GM19043 (cell line): ENCODE results near the gene VAT1L.

Experiments
- ATAC-seq: cut with Tn5 transposase; IDR thresholded peaks from one replicate; pipeline ENCODE4 v1.9.1; 2021; ENCODE audit warnings: low read depth; ENCODE audit not compliant: unreplicated experiment

Gene VAT1L, protein sequence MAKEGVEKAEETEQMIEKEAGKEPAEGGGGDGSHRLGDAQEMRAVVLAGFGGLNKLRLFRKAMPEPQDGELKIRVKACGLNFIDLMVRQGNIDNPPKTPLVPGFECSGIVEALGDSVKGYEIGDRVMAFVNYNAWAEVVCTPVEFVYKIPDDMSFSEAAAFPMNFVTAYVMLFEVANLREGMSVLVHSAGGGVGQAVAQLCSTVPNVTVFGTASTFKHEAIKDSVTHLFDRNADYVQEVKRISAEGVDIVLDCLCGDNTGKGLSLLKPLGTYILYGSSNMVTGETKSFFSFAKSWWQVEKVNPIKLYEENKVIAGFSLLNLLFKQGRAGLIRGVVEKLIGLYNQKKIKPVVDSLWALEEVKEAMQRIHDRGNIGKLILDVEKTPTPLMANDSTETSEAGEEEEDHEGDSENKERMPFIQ

DNA sequence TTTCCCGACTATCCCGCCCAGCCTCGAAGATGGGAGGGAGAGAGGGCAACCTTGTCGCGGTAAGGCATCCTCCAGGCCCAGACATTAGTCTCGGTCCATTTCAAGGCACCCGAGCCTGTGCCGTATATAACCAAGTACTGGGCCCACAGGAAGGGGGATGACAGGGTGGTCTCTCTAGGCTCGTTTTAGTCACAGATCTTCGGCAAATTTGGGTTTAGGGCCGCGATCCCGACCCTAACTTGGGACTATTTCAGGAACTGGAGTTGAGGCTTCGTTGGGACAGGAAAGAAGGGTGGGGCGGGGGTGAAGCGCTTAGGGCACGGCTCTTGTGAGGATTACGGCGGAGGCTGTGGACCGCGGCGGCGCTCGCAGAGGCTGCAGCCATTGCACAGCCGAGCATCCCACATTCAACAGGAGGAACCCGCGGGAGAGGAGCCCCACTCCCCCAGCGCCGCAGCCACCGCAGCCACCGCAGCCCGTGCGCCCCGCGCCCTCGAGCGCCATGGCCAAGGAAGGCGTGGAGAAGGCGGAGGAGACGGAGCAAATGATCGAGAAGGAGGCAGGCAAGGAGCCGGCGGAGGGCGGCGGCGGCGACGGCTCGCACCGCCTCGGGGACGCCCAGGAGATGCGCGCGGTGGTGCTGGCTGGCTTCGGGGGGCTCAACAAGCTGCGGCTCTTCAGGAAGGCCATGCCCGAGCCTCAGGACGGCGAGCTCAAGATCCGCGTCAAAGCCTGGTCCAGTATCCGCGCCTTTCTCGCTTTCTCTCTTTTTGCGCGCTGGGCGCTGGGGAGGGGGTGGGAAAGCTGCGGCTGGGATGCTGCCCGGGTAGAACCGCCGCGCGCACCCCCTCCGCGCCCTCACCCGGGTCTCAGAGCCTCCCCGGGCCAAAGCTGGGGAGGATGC is at the start of gene VAT1L:
VAT1L (plus strand) TSS at position 384 of the 904 bp plus-strand sequence; CDS start at position 503, 119 bp downstream.
- no peak for ATAC-seq

- ATAC-seq = no peak
Observed at GRCh38 chr16:77738706-77739558, 49.4 kb upstream of the VAT1L start.

GRCh38 chr16:77739559-77739892 is 48.8 kb upstream of the VAT1L start:
- ATAC-seq = no peak

DNA sequence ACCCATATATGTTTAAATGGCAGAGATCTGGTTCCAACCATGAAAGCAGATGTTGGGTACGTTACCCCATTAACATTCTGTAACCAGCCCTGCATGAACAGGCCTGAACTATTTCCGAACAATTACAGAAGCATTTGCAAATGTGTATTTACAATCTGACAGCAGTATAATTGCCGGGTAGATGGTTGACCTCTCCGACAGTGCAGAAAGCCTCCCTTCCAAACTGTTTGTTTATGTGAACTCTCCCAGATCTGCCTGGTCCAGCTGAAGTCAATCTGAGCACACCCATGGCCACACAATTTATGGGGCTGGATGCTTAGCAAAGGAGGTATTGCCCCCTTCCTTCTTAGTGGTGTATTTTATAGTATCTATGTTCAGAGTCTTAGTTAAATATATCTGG is 44.2 kb upstream of the VAT1L start:
- no peak for ATAC-seq

GRCh38 chr16:77745972-77746371 is 42.4 kb upstream of the VAT1L start:
- ATAC-seq = no peak

DNA sequence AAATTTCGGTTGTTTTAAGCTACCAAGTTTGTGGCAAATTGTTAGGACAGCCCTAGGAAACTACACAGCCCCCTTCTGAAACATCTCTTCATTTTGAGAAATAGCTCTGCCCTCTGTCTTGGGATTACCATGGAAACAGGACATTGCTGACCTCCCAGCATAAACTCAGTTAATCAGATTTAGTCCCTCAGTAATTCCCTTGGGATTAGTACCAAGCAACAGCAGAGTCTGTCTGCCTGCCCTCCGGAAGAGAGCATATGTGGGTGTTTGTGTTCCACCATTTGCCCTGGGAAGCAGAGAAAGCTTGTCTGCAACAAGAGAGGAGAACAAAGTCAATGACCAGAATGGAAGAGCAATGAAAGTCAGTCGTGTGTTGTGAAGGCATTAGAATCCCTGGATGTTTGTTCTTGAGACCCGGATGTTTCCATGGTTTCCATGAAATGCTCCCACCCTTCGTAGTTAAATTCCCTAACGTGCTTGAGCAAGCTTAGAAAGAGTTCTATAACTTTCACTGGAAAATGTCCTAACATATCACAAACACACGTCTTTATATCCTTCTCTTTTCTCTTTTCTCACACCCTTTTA is 39.9 kb upstream of the VAT1L start:
- ATAC-seq = no peak

- ATAC-seq = no peak
Observed at GRCh38 chr16:77749415-77749814, 38.9 kb upstream of the VAT1L start.

DNA sequence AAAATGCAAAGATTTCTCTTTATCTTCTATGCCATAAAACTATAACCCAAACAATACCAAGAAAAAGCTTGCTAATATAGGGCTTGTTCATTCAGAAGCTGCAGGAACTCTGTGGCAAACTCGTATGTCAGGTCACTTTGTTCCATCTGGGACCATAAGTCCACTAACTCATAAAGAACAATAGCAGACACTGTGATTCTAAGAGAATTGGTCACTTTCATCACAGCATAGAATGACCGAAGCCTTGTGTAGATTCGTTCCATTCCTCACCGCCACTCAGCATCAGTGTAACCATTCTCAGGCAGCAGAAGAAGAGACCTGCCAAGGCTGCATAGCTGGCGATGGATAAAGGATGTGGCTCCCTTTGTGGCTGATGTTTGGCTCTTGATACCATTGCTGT is 30.3 kb upstream of the VAT1L start:
- ATAC-seq = no peak

- ATAC-seq = no peak
Observed at GRCh38 chr16:77758508-77758907, 29.9 kb upstream of the VAT1L start.

DNA sequence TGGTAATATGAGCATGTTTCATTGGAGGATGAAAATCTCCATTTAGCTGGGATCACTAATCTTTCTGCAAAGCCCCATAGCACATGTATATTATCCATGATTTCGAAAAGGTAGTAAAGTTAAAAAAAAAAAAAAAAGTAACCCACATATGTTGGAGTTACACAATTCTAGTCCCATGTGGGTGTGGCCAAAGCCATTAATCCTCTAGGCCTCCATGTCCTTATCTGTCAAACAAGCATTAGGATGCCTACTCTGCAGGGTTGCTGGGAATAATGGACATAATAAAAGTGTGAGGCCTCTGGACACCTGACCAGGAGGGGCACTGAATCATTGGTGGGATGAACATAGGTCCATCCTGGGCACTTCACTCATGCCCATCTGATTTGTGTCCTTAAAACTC is 29.2 kb upstream of the VAT1L start:
- ATAC-seq = no peak

DNA sequence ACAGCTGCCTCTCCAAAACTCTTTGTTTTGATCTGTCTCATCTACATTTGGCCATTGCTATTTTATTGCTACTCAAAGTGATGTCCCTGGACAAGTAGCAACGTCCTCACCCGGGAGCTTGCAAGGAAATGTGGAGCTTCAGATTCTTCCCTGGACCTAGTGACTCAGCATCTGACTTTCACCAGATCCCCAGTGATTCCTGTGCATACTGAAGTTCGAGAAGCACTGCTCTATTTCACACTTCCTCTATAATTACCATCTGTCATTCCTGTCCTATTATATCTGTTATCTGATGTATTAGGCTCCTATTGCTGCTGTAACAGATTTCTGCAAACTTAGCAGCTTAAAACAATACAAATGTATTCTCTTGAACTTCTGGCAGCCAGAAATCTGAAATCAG is 28.5 kb upstream of the VAT1L start:
- no peak for ATAC-seq

GRCh38 chr16:77760800-77761199 is 27.6 kb upstream of the VAT1L start:
- no peak for ATAC-seq

- no peak for ATAC-seq
Observed at GRCh38 chr16:77761204-77761603, 27.2 kb upstream of the VAT1L start.

- no peak for ATAC-seq
Observed at GRCh38 chr16:77762262-77762661, 26.1 kb upstream of the VAT1L start.

- ATAC-seq = no peak
Observed at GRCh38 chr16:77763994-77764393, 24.4 kb upstream of the VAT1L start.

- ATAC-seq = no peak
Observed at GRCh38 chr16:77767211-77767610, 21.2 kb upstream of the VAT1L start.

- no peak for ATAC-seq
Observed at GRCh38 chr16:77767826-77768225, 20.5 kb upstream of the VAT1L start.

DNA sequence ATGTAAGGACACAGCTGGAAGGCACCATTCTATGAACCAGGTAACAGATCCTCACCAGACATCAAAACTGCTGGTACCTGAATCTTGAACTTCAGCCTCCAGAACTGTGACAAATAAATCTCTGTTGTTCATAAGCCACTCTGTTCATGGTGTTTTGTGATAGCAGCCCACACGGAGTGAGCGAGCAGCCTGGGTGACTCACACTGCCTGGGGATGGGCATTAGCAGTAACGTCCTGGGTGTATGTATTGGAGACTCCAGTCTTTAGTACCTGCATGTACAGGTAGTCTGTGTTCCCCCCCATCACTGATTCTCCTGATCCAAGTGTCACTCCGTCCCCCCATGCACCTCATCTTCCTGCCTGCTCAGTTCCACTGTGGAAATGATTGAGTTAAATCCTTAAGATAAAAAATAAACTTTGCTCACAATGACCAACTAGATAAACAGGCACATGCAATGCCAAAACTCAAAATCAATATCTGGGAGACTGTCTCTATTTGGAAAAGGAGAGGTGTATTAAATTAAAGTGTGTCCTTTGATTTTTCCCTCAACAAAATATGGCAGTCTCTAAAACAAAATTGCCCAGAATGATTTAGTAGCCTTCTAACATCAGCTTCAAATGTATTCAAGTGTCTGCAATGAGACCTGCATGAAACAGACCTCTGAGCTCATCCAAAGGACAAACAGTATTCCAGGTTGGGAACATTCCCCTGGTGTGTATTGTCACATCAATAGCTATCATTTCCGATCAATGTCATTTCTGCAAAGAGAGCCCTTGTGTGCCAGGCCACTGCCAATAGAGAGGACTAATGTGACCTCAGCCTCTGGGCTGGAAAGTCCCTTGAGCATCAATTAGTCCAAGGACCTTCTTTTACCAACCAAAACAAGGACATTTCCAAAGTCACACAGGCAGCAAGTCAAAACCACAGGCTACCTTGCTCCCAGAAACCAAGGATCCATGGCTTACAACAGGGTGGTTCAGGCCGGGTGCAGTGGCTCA is 12.2 kb upstream of the VAT1L start:
- no peak for ATAC-seq

DNA sequence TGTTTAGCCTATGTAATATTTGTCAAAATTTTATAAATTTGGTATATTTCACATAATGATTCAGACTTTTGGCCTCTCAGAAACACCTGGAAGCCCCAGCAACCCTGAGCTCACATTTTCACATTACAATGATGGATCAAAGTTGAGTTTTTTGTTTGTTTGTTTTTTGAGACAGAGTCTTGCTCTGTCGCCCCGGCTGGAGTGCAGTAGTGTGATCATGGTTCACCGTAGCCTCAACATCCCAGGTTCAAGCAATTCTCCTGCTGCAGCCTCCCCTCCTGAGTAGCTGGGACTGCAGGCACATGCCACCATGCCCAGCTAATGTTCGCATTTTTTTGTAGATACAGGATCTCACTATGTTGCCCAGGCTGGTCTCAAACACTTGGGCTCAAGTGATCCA is 10.6 kb upstream of the VAT1L start:
- ATAC-seq = no peak
